ENCODE data around the gene CNTNAP2.

The CNTNAP2 gene

DNA sequence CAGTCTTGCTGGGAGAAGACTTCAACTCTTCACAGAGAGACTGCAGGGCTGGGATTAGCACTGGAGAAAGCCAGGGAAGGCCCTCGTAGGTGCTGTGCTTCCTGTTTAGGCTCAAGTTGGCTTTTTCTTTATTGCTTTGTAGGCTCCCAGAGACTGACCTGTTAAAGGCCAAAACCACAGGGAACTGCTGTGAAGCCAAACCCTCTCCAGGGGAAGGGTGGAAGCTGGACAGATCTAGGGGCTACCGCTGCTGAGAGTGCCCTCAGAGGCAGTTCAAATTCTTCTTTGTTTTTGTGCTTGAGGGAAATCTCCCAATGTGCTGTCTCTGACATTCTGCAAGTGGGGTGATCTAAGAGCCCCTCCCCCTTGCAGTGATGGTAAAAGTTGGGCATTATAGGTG lies 198.4 kb downstream of the CNTNAP2 start:
- no peak for DNase-seq

GRCh38 chr7:146319629-146320028 lies 203.0 kb downstream of the CNTNAP2 start:
- DNase-seq: no peak

- no peak for DNase-seq
These were observed 204.7 kb downstream of the CNTNAP2 start for GRCh38 chr7:146321301-146321700.

DNA sequence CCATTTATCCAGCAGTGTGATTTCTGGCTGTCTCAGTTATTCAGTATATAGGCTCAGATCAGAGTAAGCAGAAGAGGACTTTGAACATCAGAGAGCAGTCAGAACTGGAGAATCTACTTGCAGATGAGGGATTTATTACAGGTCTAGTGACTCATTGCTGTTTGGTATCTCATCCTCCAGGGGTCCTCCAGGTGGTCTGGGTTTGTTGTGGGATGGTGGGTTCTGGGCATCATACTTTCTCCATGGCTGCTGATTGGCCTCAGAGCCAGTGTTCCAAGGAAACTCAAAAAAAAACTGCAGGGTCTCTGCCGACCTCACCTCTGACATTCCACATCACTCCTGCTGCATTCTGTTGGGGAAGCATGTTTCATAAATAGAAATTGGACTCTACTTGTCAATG lies 214.8 kb downstream of the CNTNAP2 start:
- DNase-seq: no peak

DNA sequence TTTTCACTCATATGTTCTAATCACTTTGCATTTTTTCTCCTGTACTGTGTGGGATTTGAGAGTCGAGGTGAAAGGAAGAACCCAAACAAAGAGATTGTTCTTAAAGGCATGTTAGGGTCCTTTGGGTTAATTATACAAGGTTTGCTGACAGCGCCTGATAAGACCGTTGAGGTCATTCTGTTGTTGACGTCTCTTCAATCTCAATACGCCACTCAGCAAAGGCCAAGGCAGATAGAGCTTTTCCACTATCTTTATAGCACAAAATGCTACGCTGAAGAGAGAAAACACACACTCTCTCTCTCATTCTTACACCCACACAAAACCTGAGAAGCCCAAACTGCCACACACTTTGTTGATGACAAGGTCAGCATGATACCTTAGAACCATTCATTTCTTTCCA lies 228.7 kb downstream of the CNTNAP2 start:
- DNase-seq: no peak

DNA sequence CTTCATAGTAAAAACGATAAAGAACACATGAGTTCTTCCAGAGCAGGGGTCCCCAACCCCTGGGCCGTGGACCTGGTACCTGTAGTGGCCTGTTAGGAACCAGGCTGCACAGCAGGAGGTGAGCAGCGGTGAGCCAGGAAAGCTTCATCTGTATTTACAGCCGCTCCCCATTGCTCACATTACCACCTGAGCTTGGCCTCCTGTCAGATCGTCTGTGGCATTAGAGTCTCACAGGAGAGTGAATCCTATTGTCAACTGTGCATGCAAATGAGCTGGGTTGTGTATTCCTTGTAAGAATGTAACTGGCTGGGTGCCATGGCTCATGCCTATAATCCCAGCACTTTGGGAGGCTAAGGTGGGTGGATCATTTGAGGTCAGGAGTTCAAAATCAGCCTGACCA lies 229.5 kb downstream of the CNTNAP2 start:
- DNase-seq: no peak

DNA sequence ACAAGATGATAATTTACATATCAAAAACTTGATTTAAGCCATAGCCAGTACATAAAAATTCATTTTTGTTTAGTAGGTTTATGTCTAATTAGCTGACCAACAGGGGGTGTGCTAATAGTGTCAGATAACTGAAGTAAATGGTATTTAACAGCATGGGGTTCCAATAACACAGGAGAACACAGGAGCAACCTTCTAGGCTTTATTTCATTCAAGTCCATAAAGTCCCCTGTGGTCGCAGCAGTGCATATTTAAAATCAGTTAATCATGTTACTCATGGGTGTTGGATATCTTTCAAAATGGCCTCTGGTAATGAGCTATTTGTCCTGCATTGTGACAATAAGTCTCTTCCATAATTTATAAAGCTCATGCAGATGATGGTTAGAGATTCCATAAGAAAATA lies 238.6 kb downstream of the CNTNAP2 start:
- DNase-seq: no peak

- DNase-seq: no peak
These were observed 242.6 kb downstream of the CNTNAP2 start for GRCh38 chr7:146359176-146359575.

DNA sequence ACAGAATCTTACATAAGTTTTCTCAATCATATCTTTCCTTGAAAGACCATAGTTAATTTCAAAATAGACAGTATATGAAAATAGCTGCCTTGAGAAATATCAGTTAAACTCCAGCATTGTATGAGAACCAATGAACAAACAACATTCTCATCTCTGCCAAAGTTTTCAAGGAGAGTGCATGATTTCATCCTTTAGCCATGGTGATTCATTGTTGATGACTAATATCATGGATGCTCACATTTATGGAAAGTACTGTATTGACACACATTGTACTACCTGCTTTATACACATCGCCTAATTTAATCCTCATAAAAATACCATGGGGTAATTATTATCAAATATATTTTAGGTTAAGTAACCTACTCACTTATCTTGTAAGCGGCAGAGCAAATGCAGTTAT lies 250.3 kb downstream of the CNTNAP2 start:
- no peak for DNase-seq

DNA sequence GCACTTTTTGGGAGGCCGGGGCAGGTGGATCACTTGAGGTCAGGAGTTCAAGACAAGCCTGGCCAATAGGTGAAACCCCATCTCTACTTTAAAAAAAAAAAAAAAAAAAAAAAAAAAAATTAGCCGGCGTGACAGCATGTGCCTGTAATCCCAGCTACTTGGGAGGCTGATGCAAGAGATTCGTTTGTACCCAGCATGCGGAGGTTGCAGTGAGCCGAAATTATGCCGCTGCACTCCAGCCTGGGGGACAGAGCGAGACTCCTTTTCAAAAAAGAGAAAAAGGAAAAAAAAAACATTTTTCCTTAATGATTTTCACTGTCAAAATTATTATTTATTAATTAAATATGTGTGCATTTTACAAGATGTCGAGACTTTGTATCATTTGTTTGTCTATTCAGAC lies 253.6 kb downstream of the CNTNAP2 start:
- DNase-seq: no peak

DNA sequence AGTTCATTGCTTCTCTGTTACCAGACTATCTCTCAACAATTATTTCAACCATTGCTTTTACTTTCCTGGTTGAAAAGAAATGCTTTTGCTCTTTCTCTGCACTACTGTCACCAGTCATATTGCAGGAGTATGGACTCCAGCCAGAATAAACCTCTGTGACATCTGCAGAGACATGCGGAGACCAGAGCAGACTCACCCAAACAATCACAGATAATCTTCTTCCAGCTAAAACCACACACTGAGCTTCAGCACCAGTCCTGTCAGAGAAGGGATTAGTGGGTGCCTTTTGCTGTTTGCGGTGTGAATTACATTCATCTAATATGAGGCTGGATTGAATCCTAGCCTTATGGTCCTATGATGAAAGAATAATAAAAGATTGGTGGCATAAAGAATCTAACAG lies 258.6 kb downstream of the CNTNAP2 start:
- DNase-seq: no peak

DNA sequence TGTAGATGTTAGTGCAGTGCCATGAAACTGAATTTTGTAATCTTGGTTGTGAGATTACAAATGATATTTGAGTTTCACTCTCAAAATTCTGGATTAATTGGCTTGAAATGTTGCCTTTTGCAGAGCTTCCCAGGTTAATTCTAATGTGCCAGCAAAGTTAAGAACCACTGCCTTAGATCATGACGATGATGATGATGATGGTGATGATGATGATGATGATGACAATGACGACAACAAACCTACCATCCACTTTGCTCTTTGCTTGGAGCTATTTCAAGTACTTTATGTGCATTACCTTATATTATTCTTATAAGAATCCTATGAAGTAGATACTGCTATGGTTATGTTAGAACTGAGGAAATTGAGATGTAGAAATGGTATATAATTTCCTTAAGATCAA lies 261.6 kb downstream of the CNTNAP2 start:
- no peak for DNase-seq

DNA sequence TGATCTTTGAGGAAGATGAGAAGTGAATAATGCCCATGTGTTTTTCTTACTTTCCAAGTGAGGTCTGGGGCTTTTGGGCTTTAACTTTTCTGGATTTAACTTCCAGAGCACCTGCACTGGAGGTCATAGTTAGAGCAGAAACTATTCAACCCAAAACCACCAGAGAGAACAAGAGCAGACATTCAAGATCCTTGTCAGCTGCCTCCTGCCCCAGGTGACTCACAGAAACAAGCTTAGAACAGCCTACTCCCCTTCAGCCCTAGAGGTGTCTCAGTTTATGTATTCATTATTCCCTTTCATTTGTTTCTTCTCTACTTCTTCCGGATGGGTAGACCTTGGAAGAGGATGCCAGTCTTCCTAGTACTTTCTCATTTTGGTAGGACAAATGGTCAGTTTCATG lies 270.5 kb downstream of the CNTNAP2 start:
- no peak for DNase-seq

GRCh38 chr7:146388928-146389327 lies 272.3 kb downstream of the CNTNAP2 start:
- DNase-seq: no peak

- no peak for DNase-seq
These were observed 276.7 kb downstream of the CNTNAP2 start for GRCh38 chr7:146393346-146393745.

- DNase-seq: no peak
These were observed 280.5 kb downstream of the CNTNAP2 start for GRCh38 chr7:146397141-146397540.

DNA sequence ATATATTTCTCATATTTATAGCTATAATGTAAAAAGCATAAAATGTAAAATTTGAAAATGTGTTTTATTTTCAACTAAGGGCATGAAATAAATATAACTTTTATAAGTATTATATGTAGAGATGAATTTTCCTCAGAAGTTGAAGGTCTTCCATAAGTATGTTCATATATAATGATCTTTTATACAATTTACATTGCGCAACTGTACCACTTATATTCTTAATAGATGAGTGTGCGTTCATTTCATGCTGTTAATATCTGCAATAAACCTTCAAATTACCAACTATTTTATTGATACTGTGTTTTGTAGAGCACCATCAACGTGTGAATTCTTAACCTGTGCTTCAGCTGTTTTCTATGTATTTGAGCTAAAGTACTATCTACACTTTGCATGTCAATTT lies 285.3 kb downstream of the CNTNAP2 start:
- no peak for DNase-seq

- DNase-seq: no peak
These were observed 289.1 kb downstream of the CNTNAP2 start for GRCh38 chr7:146405737-146406136.

GRCh38 chr7:146411975-146412374 lies 295.4 kb downstream of the CNTNAP2 start:
- no peak for DNase-seq

DNA sequence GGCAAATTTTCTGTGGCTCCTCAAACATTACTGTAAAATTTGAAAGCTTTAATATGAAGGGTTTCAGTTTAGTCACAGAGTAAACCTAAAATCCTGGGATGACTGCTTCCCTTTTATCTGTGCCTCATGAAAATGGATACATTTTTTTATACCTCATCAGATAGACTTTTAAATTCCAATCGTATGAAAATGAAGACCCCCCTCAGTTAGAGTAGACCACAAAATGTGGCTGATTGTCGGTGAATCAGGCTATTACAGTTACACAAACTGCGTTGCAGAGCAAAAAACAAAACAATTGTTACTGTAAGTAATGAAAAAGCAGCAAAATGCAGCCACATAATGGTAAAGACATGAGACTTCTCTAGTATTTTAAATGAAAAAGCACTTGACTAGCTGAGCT lies 296.2 kb downstream of the CNTNAP2 start:
- DNase-seq: no peak

DNA sequence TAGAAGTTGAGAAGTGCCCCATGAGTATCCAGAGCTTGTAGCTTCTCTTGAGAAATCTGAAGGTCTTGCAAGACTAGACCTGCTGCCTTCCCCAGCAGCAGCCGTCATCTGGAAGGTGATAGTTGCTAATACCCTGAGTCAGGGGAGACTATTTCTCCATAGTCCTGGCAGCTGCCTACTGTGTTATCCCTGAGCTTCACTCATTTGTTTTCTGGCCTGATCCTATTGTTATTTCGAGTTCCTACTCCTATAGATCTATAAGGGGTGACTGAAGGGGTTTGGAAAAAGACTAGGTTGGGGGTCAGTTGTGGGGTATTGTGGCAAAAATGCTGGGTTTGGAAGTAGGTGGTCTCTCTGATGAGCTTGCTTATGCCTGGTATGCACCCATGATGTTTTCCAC lies 297.8 kb downstream of the CNTNAP2 start:
- no peak for DNase-seq

GRCh38 chr7:146414937-146415336 lies 298.3 kb downstream of the CNTNAP2 start:
- DNase-seq: no peak

- DNase-seq: no peak
These were observed 300.6 kb downstream of the CNTNAP2 start for GRCh38 chr7:146417176-146417575.

DNA sequence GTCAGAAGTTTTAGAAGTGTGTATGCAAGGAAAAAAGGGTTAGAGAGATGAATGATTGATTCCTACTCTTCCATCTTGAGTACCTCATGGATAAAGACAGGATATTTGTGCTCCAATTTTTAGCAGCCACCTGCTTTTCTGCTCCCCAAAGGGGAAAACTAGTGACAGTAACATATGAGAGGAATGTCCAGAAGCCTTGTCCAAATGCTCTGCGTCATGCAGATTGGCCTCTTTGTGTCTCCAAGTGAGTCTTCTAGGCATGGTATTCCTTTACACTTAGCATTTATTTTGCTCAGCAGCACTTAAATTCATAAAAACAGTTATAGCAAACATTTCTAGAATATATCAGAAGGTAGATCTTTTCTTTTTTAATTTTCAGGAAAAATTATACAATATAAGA lies 306.8 kb downstream of the CNTNAP2 start:
- DNase-seq: no peak

DNA sequence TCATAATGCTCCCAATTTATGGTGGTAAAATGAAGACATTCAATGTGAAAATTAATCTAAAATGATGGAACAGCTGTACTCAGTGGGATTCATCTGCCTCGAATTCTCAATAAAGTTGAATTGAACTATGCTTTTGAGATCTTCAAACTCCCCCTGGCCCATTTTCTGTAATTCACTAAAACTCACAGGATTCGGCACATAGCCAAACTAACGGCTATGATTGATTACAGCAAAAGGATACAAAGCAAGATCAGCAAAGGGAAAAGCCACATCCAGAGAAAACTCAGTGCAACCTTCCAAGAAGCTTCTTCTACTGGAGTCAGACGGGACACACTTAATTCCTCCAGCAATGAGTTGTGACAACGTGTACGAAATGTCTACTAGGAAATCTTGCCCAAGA lies 307.5 kb downstream of the CNTNAP2 start:
- DNase-seq: no peak

DNA sequence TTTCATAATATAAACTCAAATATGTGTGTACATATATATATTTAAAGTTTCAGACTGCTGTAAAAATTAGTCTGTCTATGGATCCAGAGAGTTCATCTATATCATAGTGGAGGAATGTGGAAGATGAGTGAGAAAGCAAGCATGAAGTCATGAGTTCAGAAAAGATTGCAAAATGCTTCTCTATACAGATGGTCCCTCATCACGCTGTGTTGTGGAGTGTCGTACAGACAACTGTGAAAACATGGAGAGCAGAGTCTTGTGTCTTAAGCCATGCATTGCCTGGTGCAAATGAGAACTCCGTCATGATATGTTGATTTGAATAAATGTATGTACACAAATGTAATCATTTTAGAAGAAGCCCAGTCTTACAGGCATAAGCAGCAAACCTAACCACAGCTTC lies 316.9 kb downstream of the CNTNAP2 start:
- no peak for DNase-seq

All from activated naive CD4-positive, alpha-beta T cell treated with anti-CD3 and anti-CD28 coated beads, Interleukin-2, amount 50 U/mL, for 16 hours (primary cell).